Fibroblast of peridontal ligament (primary cell): ENCODE data around the gene ICAM4.
"Not testable (repeated sequence)": the region's sequence is repeated elsewhere in the genome, so short reads cannot be mapped to it uniquely, and the experiment has no call there.

Source experiments
- DNase-seq: peaks from one replicate; pipeline ENCODE4 v3.0.0-alpha.2; 2010; ENCODE audit errors: extremely low read depth

ICAM4 gene

DNA sequence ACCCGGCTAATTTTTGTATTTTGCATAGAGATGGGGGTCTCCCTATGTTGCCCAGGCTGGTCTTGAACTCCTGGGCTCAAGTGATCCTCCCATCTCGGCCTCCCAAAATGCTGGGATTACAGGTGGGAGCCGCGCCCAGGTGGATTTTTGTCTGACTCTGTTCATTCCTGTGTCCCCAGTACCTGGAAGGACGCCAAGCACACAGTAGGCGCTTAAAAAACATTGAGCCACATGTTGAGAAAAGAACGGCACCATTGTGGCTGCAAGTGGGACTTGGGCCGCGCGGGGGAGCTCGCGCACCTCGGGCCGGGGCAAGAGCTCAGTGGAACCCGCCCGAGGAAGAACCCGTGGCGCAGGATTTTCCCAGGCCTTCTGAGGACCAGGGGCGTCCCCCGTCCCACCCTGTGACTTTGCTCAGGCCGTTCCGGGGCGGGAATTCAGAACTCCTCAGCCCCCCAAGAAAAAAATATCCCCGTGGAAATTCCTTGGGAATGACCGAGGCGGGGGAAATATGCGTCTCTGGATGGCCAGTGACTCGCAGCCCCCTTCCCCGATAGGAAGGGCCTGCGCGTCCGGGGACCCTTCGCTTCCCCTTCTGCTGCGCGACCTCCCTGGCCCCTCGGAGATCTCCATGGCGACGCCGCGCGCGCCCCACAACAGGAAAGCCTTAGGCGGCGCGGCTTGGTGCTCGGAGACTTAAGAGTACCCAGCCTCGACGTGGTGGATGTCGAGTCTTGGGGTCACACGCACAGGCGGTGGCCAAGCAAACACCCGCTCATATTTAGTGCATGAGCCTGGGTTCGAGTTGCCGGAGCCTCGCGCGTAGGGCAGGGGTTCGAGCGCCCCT, 17.2 kb upstream of the ICAM4 start:
- DNase-seq, result peak; percentile 64

GRCh38 chr19:10270180-10270615, 16.6 kb upstream of the ICAM4 start:
- DNase-seq, result no peak

DNA sequence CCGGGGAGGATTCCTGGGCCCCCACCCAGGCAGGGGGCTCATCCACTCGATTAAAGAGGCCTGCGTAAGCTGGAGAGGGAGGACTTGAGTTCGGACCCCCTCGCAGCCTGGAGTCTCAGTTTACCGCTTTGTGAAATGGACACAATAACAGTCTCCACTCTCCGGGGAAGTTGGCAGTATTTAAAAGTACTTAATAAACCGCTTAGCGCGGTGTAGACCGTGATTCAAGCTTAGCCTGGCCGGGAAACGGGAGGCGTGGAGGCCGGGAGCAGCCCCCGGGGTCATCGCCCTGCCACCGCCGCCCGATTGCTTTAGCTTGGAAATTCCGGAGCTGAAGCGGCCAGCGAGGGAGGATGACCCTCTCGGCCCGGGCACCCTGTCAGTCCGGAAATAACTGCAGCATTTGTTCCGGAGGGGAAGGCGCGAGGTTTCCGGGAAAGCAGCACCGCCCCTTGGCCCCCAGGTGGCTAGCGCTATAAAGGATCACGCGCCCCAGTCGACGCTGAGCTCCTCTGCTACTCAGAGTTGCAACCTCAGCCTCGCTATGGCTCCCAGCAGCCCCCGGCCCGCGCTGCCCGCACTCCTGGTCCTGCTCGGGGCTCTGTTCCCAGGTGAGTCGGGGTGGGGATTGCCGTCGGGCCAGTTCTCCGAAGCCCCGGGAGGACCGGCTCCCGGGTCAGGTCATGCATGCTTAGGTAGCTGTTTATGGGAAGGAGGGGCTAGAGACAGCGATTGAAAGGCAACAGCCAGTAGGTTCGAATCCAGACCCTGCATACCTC, 15.9 kb upstream of the ICAM4 start, which contains the start of gene ICAM1:
Gene ICAM1 (plus strand): TSS at position 505 of the 779 bp plus-strand sequence. CDS start 40 bp downstream, at position 545.
- DNase-seq, result peak; percentile 42

- DNase-seq, result no peak
Measured at GRCh38 chr19:10271543-10272086, 15.1 kb upstream of the ICAM4 start.

DNA sequence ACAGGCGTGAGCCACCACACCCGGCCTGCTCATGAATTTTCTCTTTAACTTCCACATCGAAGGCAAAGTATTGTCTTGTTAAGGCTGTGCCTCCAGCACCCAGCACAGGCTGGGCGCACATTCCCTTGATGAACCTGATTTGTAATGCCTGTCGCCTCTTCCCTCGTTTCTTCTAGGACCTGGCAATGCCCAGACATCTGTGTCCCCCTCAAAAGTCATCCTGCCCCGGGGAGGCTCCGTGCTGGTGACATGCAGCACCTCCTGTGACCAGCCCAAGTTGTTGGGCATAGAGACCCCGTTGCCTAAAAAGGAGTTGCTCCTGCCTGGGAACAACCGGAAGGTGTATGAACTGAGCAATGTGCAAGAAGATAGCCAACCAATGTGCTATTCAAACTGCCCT, 12.2 kb upstream of the ICAM4 start:
- DNase-seq, result no peak

DNA sequence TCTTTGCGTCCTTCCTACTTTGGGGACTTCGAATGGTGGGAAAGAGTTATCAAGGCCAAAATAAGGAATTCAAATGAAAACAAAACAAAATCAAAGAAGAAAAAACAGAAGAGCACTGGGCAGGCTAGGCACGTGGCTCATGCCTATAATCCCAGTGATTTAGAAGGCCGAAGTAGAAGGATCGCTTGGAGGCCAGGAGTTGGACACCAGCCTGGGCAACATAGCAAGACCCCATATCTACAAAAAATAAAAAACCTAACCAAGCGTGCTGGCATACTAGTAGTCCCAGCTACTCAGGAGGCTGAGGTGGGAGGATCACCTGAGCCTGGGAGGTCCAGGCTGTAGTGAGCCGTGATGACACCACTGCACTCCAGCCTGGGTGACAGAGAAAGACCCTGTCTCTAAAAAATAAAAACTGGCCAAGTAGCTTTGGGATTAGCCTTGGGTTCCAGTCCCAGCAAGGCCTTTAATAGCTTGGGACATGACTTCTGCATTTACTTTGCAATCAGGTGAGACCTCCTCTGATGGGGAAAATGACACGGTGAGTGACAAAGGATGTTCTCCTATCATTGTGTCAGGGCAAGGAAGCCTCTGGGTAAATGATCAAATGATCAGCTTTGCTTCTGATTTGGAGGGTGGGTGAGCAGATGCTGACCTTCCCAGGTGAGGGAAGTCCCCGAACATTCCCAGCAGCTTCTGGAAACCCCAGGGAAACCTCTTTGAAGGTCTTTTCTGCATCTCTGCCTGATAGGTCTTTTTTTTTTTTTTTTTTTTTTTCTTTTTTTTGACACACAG, 8.8 kb upstream of the ICAM4 start:
- no peak for DNase-seq

DNA sequence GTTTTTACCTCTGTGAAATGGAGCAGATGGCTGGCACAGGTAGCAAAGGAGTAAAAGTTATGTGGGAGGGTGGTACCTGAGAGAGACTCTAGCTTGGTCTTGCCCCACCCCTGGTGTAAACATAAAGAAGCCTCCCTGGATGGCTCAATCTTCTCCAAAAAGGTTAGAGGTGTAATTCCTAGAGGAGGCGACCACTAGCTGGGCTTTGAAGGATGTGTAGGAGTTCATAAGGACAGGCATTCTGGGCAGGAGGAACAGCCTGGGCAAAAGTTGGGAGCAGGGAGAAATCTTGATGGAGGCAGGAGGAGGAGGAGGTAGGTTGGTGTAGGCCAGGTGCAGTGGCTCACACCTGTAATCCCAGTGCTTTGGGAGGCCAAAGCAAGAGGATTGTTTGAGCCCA, 7.8 kb upstream of the ICAM4 start:
- no peak for DNase-seq

GRCh38 chr19:10279737-10280442, 6.9 kb upstream of the ICAM4 start:
- DNase-seq, result no peak

DNA sequence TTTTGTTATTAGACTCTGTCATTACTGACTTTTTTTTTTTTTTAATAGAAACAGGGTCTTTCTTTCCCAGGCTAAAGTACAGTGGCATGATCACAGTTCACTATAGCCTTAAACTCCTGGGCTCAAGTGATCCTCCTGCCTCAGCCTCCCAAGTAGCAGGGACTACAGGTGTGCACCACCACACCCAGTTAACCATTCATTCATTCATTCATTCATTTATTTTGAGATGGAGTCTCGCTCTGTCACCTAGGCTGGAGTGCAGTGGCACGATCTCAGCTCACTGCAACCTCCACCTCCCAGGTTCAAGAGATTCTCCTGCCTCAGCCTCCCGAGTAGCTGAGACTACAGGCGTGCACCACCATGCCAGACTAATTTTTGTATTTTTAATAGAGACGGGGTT, 4.7 kb upstream of the ICAM4 start:
- DNase-seq, result not testable (repeated sequence)

- DNase-seq, result no peak
Measured at GRCh38 chr19:10283301-10284064, 3.3 kb upstream of the ICAM4 start.

- no peak for DNase-seq
Measured at GRCh38 chr19:10284065-10284959, 2.4 kb upstream of the ICAM4 start.

DNA sequence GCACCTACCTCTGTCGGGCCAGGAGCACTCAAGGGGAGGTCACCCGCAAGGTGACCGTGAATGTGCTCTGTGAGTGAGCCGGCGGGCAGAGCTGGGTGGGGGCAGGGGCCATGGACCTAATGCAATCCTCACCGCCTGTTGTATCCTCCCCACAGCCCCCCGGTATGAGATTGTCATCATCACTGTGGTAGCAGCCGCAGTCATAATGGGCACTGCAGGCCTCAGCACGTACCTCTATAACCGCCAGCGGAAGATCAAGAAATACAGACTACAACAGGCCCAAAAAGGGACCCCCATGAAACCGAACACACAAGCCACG, 1.8 kb upstream of the ICAM4 start:
- DNase-seq, result no peak

- DNase-seq, result no peak
Measured at GRCh38 chr19:10285393-10285792, 1.4 kb upstream of the ICAM4 start.

- no peak for DNase-seq
Measured at GRCh38 chr19:10288662-10289166, 2.0 kb downstream of the ICAM4 start.

DNA sequence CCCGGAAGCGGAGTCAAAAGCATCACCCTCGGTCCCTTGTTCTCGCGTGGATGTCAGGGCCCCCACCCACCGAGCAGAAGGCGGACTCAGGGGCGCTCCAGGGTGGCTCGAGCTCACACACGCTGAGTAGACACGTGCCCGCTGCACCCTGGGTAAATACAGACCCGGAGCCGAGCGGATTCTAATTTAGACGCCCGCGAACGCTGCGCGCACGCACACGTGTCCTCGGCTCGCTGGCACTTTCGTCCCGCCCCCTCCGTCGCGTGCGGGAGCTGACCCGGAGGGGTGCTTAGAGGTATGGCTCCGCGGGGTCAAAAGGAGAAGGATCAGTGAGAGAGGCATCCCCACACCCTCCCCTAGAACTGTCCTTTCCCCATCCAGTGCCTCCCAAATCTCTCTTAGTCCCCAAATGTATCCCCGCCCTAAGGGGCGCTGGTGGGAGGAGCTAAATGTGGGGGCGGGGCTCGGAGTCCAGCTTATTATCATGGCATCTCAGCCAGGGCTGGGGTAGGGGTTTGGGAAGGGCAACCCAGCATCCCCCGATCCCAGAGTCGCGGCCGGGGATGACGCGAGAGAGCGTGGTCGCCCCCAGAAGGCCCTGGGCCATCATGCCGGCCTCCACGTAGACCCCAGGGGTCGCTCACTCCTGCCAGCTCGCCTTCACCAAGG, 2.5 kb downstream of the ICAM4 start:
- no peak for DNase-seq

DNA sequence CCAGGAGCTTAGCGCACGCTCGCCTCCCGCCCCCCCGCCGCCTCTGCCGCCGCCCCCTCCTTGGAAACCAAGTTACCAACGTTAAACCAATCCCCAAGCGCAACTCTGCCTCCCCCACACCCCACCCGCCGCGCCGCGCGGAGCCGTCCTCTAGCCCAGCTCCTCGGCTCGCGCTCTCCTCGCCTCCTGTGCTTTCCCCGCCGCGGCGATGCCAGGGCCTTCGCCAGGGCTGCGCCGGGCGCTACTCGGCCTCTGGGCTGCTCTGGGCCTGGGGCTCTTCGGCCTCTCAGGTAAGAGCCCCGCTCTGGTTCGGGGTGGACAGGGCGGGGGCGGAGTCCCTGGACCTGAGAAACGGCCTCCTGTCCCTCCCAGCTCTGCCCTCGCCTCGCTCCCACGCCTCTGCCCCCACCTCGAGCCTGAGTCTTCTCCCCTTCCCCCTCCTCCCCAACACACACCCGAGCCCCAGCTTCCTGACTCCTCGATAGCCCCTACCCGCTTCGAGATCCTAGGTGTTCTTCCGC, 3.1 kb downstream of the ICAM4 start, which contains the start of gene ICAM5:
Gene ICAM5 (plus strand): TSS at position 117 of the 521 bp plus-strand sequence. CDS start 92 bp downstream, at position 209.
- no peak for DNase-seq

GRCh38 chr19:10290357-10290875, 3.7 kb downstream of the ICAM4 start:
- DNase-seq, result no peak
